DND-41 (cell line): ENCODE measurements around the gene TIMM10B.
A peak's percentile ranks its signal among the peaks of the same experiment; 100 is the strongest.

Experiments
- ATAC-seq: fragments of 200-7000 bp; cut with Tn5 transposase; 3 replicates; pipeline ENCODE4 v1.9.1; 2021; ENCODE audit warnings: low read depth; ENCODE audit not compliant: insufficient read depth
- DNase-seq: peaks from one replicate; pipeline ENCODE4 v3.0.0-alpha.2; 2020
- H2AFZ ChIP-seq: 2 replicates; pipeline ENCODE4 v1.6.0; 2012; ENCODE audit warnings: low read depth, low read length
- H3K27ac ChIP-seq: 2 replicates; pipeline ENCODE4 v1.5.1; 2012; ENCODE audit warnings: low read length, inconsistent platforms
- H3K27me3 ChIP-seq: fragments of 200-600 bp; sonication (generic); 2 replicates; pipeline ENCODE4 v1.6.0; 2012; ENCODE audit warnings: low read length, mild to moderate bottlenecking, inconsistent platforms; ENCODE audit not compliant: insufficient read depth, poor library complexity
- H3K36me3 ChIP-seq: 2 replicates; pipeline ENCODE4 v1.5.1; 2012; ENCODE audit warnings: low read length, inconsistent platforms; ENCODE audit not compliant: insufficient read depth
- H3K4me1 ChIP-seq: 2 replicates; pipeline ENCODE4 v1.5.1; 2012; ENCODE audit warnings: mild to moderate bottlenecking, low read length; ENCODE audit not compliant: insufficient read depth
- H3K4me2 ChIP-seq: 2 replicates; pipeline ENCODE4 v1.6.0; 2012; ENCODE audit warnings: mild to moderate bottlenecking, moderate library complexity, low read length, inconsistent platforms; ENCODE audit not compliant: insufficient read depth
- H3K4me3 ChIP-seq, 2 experiments: fragments of 200-600 bp in 1 of 2; shearing (Covaris generic) in 1 of 2; 2 replicates each; pipeline ENCODE4 v1.5.1; 2012 to 2016; ENCODE audit warnings: inconsistent platforms in 2 of 2, low read length in 2 of 2, mild to moderate bottlenecking in 2 of 2, low read depth in 1 of 2, moderate library complexity in 1 of 2
- H3K79me2 ChIP-seq: 2 replicates; pipeline ENCODE4 v1.6.0; 2012; ENCODE audit warnings: low read length, inconsistent platforms; ENCODE audit not compliant: insufficient read depth
- H3K9ac ChIP-seq: 2 replicates; pipeline ENCODE4 v1.6.0; 2012; ENCODE audit warnings: low read depth, mild to moderate bottlenecking, inconsistent platforms, low read length, moderate library complexity
- H3K9me3 ChIP-seq: 2 replicates; pipeline ENCODE4 v1.5.1; 2012; ENCODE audit warnings: low read length, moderate library complexity, mild to moderate bottlenecking, inconsistent platforms; ENCODE audit not compliant: insufficient read depth, severe bottlenecking
- H4K20me1 ChIP-seq: 2 replicates; pipeline ENCODE4 v1.6.0; 2012; ENCODE audit warnings: low read length; ENCODE audit not compliant: insufficient read depth
- EZH2 ChIP-seq: IDR thresholded peaks from 3 replicates; pipeline ENCODE4 v1.6.1; 2012; ENCODE audit warnings: borderline replicate concordance, low read depth, mild to moderate bottlenecking, moderate library complexity, low read length, inconsistent platforms; ENCODE audit not compliant: severe bottlenecking
- TF ChIP-seq, protein P1 (sequence below): IDR thresholded peaks from 2 replicates; pipeline ENCODE4 v1.5.1; 2012; ENCODE audit warnings: borderline replicate concordance, low read length, moderate library complexity, mild to moderate bottlenecking; ENCODE audit not compliant: poor library complexity, severe bottlenecking; ENCODE audit errors: extremely low read depth

TIMM10B gene, protein sequence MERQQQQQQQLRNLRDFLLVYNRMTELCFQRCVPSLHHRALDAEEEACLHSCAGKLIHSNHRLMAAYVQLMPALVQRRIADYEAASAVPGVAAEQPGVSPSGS

DNA sequence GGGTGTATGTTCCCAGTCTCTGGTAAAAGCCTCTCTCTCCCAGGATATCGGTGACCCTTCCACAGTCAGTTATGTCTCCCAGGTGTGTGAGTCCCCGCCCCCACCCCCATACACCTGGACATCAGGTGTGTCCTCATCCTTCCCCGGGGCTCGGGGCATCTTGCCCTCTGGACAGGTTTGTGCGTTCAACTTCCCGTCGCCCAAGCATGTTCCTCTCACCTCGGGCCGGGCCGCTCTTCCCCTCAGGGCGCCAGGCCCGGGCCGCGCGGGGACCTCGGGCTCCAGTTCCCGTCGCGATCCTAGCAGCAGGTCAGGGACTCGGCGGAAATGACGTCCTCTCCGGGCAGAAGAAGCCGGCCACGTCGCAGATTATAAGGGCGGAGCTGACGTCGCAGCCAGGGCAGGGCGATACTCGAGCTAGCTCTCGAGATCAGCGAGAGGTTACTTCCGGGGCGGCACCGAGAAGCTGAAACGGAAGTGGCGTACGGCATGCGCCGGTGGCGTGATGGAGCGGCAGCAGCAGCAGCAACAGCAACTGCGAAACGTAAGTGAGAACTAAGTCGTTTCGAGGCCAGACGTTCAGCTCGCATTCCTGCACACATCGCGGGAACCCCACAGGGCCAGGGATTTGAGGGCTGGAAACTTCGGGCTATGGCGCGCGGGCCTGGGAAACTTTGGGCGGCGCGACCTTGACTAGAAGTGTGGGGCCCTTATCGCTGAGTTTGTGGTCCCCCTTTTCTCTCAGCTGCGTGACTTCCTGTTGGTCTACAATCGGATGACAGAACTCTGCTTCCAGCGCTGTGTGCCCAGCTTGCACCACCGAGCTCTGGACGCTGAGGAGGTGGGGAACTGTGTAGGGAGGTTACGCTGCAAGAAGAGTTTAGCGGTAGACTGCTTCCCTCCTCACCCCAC lies at the start of gene TIMM10B, which contains the start of gene ARFIP2:
Gene TIMM10B (plus strand): TSS at position 490 of the 912 bp plus-strand sequence. CDS start 16 bp downstream, at position 506.
Gene ARFIP2 (minus strand): TSS at position 320 of the 912 bp plus-strand sequence. CDS start 910 bp downstream, outside the sequence.
- H3K9me3 ChIP-seq, result no peaks in the 10 kb centered on the region
- peak within 1 kb of the TSS; percentile 58 to 85 for H3K4me3 ChIP-seq
- H3K36me3 ChIP-seq, result peaks cover 78% of the 10 kb centered on the region
- TF ChIP-seq EZH2, result no peak
- TF ChIP-seq, protein P1, sequence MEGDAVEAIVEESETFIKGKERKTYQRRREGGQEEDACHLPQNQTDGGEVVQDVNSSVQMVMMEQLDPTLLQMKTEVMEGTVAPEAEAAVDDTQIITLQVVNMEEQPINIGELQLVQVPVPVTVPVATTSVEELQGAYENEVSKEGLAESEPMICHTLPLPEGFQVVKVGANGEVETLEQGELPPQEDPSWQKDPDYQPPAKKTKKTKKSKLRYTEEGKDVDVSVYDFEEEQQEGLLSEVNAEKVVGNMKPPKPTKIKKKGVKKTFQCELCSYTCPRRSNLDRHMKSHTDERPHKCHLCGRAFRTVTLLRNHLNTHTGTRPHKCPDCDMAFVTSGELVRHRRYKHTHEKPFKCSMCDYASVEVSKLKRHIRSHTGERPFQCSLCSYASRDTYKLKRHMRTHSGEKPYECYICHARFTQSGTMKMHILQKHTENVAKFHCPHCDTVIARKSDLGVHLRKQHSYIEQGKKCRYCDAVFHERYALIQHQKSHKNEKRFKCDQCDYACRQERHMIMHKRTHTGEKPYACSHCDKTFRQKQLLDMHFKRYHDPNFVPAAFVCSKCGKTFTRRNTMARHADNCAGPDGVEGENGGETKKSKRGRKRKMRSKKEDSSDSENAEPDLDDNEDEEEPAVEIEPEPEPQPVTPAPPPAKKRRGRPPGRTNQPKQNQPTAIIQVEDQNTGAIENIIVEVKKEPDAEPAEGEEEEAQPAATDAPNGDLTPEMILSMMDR, result peak; percentile 1
- peak within 1 kb of the TSS; percentile 87 for H3K27ac ChIP-seq
- H3K9ac ChIP-seq, result peak within 1 kb of the TSS; percentile 77
- H3K4me2 ChIP-seq, result peak within 1 kb of the TSS; percentile 87
- H3K27me3 ChIP-seq, result no peaks in the 10 kb centered on the region
- H4K20me1 ChIP-seq, result peaks cover 27% of the 10 kb centered on the region
- H2AFZ ChIP-seq, result peak within 1 kb of the TSS; percentile 87
- ATAC-seq, result peak; percentile 97
- DNase-seq, result peak; percentile 97
- H3K4me1 ChIP-seq, result peaks cover 33% of the 10 kb centered on the region
- H3K79me2 ChIP-seq, result peaks cover 50% of the 10 kb centered on the region

DNA sequence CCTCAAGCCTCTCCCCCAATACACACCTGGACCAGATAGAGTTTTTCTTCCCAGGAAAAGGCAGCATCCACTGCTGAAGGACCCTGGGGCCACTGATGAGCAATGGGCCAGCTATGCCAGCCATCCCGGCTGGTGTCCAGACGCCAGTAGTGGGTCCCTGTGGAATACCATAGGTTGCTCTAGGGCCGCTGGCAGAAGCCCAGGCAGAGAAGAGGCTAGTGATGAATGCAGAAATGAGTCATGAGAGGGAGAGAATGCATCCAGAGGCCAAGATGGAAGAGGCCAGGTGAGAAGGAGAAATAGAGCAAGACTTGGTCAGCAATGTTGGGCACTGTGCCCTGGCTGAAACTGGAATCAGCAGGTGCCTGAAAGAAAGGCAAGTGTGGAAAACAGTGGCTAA lies 49.4 kb upstream of the TIMM10B start:
- no peak overlapping the region for H3K4me3 ChIP-seq
- H3K9ac ChIP-seq, result no peak overlapping the region
- no peak overlapping the region for H3K27ac ChIP-seq
- no peaks in the 10 kb centered on the region for H3K79me2 ChIP-seq
- ATAC-seq (no peak), DNase-seq (no peak)
- no peaks in the 10 kb centered on the region for H3K36me3 ChIP-seq
- no peak overlapping the region for H2AFZ ChIP-seq
- TF ChIP-seq, protein P1, result no peak
- TF ChIP-seq EZH2, result no peak
- H3K4me2 ChIP-seq, result no peak overlapping the region
- H3K27me3 ChIP-seq, result no peaks in the 10 kb centered on the region
- H3K9me3 ChIP-seq, result no peaks in the 10 kb centered on the region
- H4K20me1 ChIP-seq, result no peaks in the 10 kb centered on the region
- no peaks in the 10 kb centered on the region for H3K4me1 ChIP-seq

DNA sequence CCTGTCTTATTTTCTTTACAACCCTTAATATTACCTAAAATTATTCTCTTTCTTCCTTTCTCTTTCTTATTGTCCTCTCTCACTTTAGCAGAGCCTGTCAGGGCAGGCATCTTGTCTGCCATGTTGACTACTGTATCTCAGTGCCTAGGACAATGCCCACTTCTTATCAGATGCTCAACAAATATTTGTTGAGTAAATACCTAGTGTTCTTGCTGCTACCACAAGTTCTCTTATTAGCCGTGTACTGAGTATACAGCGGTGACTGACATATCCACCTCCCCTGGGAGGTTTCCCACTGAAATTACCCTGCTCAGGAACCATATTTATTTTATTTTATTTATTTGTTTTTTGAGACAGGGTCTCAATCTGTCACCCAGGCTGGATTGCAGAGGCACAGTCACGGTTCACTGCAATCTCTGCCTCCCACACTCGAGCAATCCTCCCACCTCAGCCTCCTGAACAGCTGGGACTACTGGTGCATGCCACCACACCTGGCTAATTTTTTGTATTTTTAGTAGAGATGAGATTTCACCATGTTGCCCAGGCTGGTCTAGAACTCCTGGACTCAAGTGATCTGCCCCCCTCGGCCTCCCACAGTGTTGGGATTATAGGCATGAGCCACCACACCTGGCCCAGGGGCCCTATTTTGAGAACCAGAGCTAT lies 47.2 kb upstream of the TIMM10B start:
- Histone ChIP-seq H4K20me1 (no peaks in the 10 kb centered on the region), H3K4me2 (no peak overlapping the region), H3K4me3 (no peak overlapping the region), H3K4me1 (no peaks in the 10 kb centered on the region), H3K27me3 (no peaks in the 10 kb centered on the region), H2AFZ (no peak overlapping the region), H3K36me3 (no peaks in the 10 kb centered on the region), H3K79me2 (no peaks in the 10 kb centered on the region), H3K9me3 (no peaks in the 10 kb centered on the region), H3K27ac (no peak overlapping the region), H3K9ac (no peak overlapping the region)
- no peak for ATAC-seq
- DNase-seq, result no peak
- TF ChIP-seq, protein P1, result no peak
